ENCODE data around the gene MCTP1.

- no peak for TF ChIP-seq JUN (CRISPR knock-in tag; IDR thresholded peaks at IDR 0.05)
- TF ChIP-seq CTCF (IDR thresholded peaks at IDR 0.05), result no peak
- TF ChIP-seq USF2 (CRISPR knock-in tag; IDR thresholded peaks at IDR 0.05), result no peak
- TF ChIP-seq FOXP1 (CRISPR knock-in tag; IDR thresholded peaks at IDR 0.05; ENCODE audit: borderline replicate concordance), result no peak
- TF ChIP-seq MXD4 (CRISPR knock-in tag; IDR thresholded peaks at IDR 0.05; ENCODE audit: borderline replicate concordance), result no peak
- TF ChIP-seq CREM (CRISPR knock-in tag; IDR thresholded peaks at IDR 0.05), result no peak
- TF ChIP-seq ZNF263 (CRISPR knock-in tag; IDR thresholded peaks at IDR 0.05; ENCODE audit: low read depth), result no peak
- TF ChIP-seq ETV6 (CRISPR knock-in tag; IDR thresholded peaks at IDR 0.05), result no peak
- no peak for TF ChIP-seq RELA (CRISPR knock-in tag; IDR thresholded peaks at IDR 0.05; ENCODE audit: borderline replicate concordance)
Observed at GRCh38 chr5:95132096-95132495, 152.8 kb downstream of the MCTP1 start.

All from WTC11 (cell line).